Measurements from ENCODE around the gene SERINC3.
"Not testable (repeated sequence)": the region's sequence is repeated elsewhere in the genome, so short reads cannot be mapped to it uniquely, and the experiment has no call there.

SERINC3 gene

GRCh38 chr20:44521484-44522481 is at the start of gene SERINC3:
Gene SERINC3 (minus strand): TSS chr20:44522070. CDS start chr20:44521951, 119 bp downstream.
- peak; percentile 93 for DNase-seq

GRCh38 chr20:44571362-44571988 is 49.6 kb upstream of the SERINC3 start:
- no peak for DNase-seq

GRCh38 chr20:44570367-44570766 is 48.5 kb upstream of the SERINC3 start:
- no peak for DNase-seq

GRCh38 chr20:44566811-44567210 is 44.9 kb upstream of the SERINC3 start:
- no peak for DNase-seq

GRCh38 chr20:44566018-44566417 is 44.1 kb upstream of the SERINC3 start:
- no peak for DNase-seq

DNA sequence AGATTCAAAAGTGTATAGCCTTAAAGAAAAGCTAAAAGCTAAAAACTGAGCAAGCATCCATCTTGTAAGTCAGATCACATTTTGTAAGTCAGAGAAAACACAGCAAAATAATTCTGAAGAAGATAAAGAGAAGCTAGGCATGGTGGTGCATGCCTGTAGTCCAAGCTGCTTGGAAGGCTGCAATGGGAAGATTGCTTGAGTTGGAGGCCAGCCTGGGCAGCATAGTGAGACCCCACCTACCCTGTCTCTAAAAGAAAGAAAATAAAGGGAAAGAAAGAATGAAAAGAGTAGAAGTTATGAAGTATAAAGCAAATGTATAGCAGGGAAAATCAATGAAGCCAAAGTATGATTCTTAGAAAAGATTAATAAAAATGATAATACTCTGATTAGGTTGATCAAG is 40.0 kb upstream of the SERINC3 start:
- DNase-seq = no peak

GRCh38 chr20:44560818-44561217 is 38.9 kb upstream of the SERINC3 start:
- DNase-seq = not testable (repeated sequence)

- no peak for DNase-seq
Observed at GRCh38 chr20:44560229-44560628, 38.4 kb upstream of the SERINC3 start.

DNA sequence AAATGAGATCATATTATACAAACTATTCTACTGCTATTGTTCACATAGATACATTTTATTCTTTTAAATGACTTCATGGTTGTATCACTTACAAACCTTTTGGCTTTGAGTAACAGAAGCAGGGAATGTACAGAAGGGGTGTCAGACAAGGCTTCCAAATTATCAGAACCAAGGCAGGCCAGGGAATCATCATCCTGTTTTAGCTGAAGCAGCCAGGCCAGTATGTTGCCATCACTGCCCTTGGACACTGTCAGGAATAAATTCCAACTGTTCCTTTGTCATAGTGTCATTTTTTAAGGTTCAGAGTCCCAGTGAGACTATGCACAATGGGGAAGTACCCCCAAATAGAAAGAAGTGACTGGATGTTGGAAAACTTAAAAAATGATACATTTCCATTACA is 37.4 kb upstream of the SERINC3 start:
- DNase-seq = no peak

DNA sequence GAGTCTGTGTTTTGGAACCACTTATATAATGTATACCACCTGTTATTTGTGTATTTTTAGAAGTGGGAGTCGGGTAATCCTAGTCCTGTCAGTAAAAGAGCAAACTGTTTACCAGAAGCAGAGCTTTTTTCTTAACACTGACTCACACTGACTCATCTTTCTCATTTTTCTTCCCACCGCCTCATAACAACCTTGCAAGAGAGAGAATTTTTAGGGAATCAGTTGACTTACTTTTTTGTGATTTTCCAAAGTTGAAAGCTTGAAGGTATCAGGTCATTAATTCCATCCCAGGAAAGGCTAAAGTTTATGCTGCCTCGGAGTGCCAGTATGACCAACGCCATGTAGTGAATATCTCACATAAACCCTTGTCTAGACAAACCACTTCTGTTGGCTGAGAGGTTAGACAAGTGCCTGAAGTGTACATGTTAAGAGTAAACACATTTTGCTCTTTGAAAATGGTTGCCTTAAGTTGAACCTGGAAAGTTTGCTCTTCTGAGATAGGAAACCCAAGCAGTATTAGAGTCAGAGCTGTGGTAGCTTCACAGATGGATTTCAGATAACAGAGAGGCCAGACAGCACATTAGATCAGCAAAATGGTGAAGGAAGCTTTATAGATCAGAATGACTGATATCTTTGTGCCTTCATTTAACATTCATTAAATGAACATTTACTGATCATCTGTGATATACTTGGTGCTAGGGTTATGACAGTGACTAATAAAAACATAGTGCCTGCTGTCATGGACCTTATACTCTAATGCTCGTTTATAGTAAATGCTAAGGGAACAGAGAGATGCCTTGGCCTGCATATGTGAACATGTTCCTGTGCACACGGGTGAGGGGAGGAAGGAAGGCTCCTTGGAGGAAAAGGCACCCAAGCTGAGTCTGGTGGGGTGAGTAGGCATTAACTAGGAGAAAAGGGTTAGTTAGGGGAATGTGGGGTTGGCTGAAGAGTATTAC is 31.4 kb upstream of the SERINC3 start:
- no peak for DNase-seq

DNA sequence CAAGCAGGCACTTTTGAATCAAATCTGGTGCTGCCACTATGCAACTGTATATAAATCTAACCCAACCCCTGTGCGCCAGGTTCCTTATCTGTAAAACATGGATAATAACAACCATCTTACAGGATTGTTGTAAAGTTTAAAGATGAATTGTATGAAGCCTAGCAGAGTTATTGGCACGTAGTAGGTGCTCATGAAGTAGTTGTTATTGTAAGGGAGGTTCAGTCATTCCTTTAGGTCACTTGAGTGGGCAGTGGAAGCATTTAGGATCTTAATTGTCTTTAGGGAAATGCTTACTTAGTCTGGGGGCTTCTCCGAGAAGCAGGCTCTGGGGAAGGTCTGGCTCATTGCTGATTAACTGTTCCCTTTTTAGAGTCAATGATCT is 30.7 kb upstream of the SERINC3 start:
- no peak for DNase-seq

DNA sequence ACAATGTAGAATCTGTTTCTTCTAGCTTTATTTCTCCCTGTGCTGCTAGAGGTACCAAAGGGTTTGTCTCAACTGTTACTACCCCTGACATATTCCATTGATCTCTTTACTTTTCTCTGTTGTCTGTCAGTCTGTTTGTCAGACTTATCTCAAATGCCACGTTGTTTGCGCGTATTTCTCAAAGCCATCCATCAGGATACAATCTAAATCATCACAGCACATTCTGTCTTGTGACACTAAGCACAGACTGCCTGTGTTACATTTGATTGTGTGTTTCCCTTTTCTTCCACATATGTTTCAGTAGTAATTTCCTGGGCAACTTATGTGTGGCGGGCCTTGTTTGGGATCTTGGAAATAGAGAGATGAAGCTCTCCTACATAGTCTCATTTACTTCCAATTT is 30.2 kb upstream of the SERINC3 start:
- no peak for DNase-seq

- DNase-seq = no peak
Observed at GRCh38 chr20:44549123-44549522, 27.3 kb upstream of the SERINC3 start.

DNA sequence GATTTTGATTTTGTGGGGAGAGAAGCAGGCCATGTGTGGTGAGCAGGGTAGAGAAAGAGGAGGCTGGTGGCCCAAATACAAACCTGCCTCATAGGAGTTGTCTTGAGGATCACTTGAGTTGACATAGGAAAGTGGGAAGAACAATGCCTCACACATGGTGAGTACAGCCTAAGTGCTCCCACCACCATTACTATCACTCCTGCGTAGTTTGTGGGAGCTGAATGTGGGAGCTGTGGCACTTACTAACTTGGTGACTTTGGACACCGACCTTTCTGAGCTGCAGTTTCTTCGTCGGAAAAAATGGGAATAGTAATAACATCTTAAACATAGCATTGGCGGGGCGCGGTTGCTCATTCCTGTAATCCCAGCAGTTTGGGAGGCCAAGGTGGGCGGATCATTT is 25.5 kb upstream of the SERINC3 start:
- no peak for DNase-seq

DNA sequence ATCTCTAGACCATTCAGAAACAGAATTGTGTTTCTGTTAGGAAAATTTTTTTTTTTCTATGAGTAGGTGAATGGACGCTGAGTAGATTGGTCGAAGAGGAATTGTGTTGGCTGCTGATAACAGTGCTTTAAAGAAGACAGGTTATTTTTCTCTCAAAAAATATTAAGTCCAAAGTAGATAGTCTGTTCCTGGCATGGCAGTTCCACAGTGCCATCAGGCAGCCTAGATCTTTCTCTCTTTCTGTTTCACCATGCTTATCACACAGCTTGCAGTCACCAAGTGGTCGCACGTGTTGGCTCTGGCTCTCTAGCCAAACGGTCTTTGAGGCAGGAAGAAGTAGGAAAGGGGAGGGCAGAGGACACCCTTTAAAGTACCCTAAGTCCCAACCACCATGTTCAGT is 22.4 kb upstream of the SERINC3 start:
- DNase-seq = no peak

DNA sequence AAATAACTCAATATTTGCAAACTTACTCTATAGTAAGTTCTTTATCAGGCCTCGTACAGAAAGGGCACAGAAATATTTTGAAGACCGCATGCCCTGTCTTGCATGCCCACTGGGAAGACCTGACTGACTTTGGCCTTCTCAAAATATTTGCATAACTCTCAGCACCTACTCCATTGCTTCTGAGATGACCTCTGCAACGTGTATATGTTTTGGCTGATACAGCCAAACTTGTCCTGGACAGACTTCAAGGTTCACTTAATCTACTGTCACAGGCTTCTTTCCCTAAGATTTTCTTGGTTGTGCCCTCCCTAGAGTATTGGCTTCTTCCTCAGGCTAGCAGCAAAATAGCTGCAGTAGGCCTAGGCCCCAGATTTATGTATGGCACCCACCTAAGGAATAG is 21.5 kb upstream of the SERINC3 start:
- no peak for DNase-seq

- DNase-seq = no peak
Observed at GRCh38 chr20:44542890-44543289, 21.0 kb upstream of the SERINC3 start.

- no peak for DNase-seq
Observed at GRCh38 chr20:44541992-44542391, 20.1 kb upstream of the SERINC3 start.

DNA sequence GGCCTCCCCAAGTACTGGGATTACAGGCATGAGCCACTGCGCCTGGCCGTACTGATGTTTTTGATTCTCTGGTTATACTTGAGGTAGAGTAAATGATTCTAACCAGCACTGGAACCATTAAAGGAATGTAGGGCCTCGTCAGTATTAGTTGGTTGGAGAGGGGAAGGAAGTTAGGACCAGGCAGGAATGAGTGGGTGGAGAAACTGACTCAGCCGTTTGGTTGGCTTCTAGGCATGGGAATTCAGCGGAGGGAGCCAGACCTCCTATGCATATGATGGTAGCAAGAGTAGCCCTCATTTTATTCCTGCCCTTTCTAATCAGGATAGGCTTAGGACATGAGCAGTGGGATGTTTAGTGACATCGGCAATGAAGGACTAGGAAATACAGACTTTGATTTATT is 19.0 kb upstream of the SERINC3 start:
- no peak for DNase-seq

DNA sequence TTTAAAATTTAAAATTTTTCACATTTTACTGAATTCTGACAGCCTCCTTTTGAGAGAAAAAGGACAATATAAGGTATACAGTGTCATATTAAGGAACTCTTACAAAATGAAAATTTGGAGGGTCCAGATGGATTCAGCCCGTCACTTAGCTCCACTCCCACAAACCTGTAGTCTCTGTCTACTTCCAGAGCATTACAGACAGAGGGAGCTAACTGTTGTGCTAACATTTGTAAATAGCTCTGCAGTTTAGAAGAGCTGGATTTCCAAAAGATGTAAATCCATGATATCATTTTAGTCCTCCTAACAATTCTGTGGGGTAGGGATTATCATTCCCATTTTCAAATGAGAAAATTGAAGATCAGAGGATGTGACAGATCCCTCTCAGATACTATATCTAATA is 16.1 kb upstream of the SERINC3 start:
- DNase-seq = no peak

DNA sequence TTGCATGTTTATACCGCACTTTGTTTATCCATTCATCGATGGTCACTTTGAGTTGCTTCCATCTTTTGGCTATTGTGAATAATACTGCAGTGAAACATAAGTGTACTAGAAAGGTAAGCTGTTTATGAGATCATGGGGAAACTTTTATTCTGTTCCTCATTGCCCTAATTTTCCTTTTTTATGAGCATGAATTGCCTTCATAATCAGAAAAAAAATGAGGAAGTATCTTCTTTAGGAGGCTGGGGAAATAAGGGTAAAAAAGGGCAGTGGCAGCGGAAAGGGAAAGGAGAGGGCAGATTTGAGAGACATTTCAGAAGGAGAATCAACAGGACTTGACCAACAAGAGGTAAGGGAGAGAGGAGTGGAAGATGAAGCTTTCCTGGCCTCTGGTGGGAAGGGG is 14.3 kb upstream of the SERINC3 start:
- no peak for DNase-seq

DNA sequence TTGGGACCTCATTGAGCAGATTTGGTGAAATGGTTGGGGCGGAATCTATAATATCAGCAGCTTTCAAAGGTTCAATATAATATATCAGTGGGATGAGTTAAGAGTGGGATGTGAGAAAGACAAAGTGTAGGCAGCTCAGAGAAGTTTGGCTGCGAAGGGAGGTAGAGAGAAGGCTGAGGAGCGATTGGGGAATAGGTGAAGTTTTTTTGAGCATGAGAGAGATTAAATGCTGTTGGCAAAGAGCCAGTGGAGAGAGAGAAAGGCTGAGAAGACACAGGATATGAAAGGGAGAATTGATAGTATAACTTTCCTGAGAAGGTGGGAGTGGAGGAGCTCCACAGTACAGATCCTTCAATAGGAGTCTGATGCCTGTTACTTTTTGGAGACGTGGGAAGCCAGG is 12.1 kb upstream of the SERINC3 start:
- no peak for DNase-seq

- DNase-seq = no peak
Observed at GRCh38 chr20:44532981-44533331, 11.1 kb upstream of the SERINC3 start.
